Large intestine (tissue), 12 donors: ENCODE measurements around the gene UGT2A2. TPM values are rescaled to one million over a fixed set of nuclear protein-coding genes. Genes with fewer than 3 reads are reported as not detected.
"Not testable (repeated sequence)": the region's sequence is repeated elsewhere in the genome, so short reads cannot be mapped to it uniquely, and the experiment has no call there.

Experiments
- DNase-seq, 2 donors: peaks; one replicate each; pipeline versions ENCODE4 v3.0.0 to v3.0.0-alpha.2; 2013
- H3K27ac ChIP-seq: one replicate; pipeline ENCODE4 v1.5.1; 2013; ENCODE audit warnings: low read length
- H3K27me3 ChIP-seq: 2 replicates; pipeline ENCODE4 v1.6.1; 2013; ENCODE audit warnings: low read length; ENCODE audit not compliant: control insufficient read depth, insufficient read depth
- H3K36me3 ChIP-seq: 2 replicates; pipeline ENCODE4 v1.6.1; 2013; ENCODE audit warnings: low read length; ENCODE audit not compliant: control insufficient read depth, insufficient read depth
- H3K4me1 ChIP-seq: one replicate; pipeline ENCODE4 v1.6.1; 2013; ENCODE audit warnings: low read length; ENCODE audit not compliant: control insufficient read depth, insufficient read depth
- H3K4me3 ChIP-seq: one replicate; pipeline ENCODE4 v1.5.1; 2013; ENCODE audit warnings: low read length
- H3K9me3 ChIP-seq: one replicate; pipeline ENCODE4 v1.6.1; 2013; ENCODE audit warnings: mild to moderate bottlenecking, low read depth, low read length, moderate library complexity; ENCODE audit not compliant: control insufficient read depth
- WGBS: methylation state at CpG from one replicate; pipeline ENCODE4 v1.1.5; 2013; ENCODE audit warnings: low lambda C conversion rate; ENCODE audit not compliant: insufficient coverage; 5-methylcytosine and 5-hydroxymethylcytosine counted together
- long read RNA-seq, 11 donors: transcript quantifications; one replicate each; lab custom pipeline, GENCODE V29; 2026
- polyA plus RNA-seq: library from polyadenylated mRNA; unstranded; fragments of 120-200 nt; gene quantifications from one replicate; pipeline ENCODE4 v1.2.1, GENCODE V29; 2013

The UGT2A2 gene
- not detected for polyA plus RNA-seq
- long read RNA-seq, donor 1 = 0 reads
- long read RNA-seq, donor 2 = 0 reads
- long read RNA-seq, donor 3 = 0 reads
- long read RNA-seq, donor 4 = 0 reads
- long read RNA-seq, donor 5 = 0 reads
- long read RNA-seq, donor 6 = 0 reads
- long read RNA-seq, donor 7 = 0 reads
- long read RNA-seq, donor 8 = 0 reads
- long read RNA-seq, donor 9 = 0 reads
- long read RNA-seq, donor 10 = 0 reads
- long read RNA-seq, donor 11 = 0 reads

GRCh38 chr4:69639542-69639941 is at the start of gene UGT2A2:
Gene UGT2A2, minus strand, starts transcription at chr4:69639642. Its CDS starts 2 bp downstream, at chr4:69639640.
- DNase-seq = no peak
- Histone ChIP-seq H3K27me3 (no peaks in the 10 kb centered on the region), H3K4me1 (no peaks in the 10 kb centered on the region), H3K4me3 (no peak within 1 kb of the TSS), H3K27ac (no peak within 1 kb of the TSS), H3K9me3 (no peaks in the 10 kb centered on the region), H3K36me3 (no peaks in the 10 kb centered on the region)
- WGBS = 100% methylated on average over 1 of the region's 3 CpGs

GRCh38 chr4:69684804-69685203 is 45.4 kb upstream of the UGT2A2 start:
- no peak for DNase-seq
- H3K27me3 ChIP-seq = no peaks in the 10 kb centered on the region
- no peaks in the 10 kb centered on the region for H3K9me3 ChIP-seq
- no peak overlapping the region for H3K4me3 ChIP-seq
- H3K27ac ChIP-seq = no peak overlapping the region
- H3K4me1 ChIP-seq = no peaks in the 10 kb centered on the region
- no peaks in the 10 kb centered on the region for H3K36me3 ChIP-seq
- WGBS = no CpG with 5 or more reads among the region's 4 CpGs

- Histone ChIP-seq H3K9me3 (no peaks in the 10 kb centered on the region), H3K27me3 (no peaks in the 10 kb centered on the region), H3K27ac (no peak overlapping the region), H3K36me3 (no peaks in the 10 kb centered on the region), H3K4me3 (no peak overlapping the region), H3K4me1 (no peaks in the 10 kb centered on the region)
- no peak for DNase-seq
Measured at GRCh38 chr4:69668680-69669079, 29.2 kb upstream of the UGT2A2 start.

- not testable (repeated sequence) for H3K27me3 ChIP-seq, H3K9me3 ChIP-seq, H3K27ac ChIP-seq, DNase-seq, H3K36me3 ChIP-seq, H3K4me1 ChIP-seq, H3K4me3 ChIP-seq
- no CpG with 5 or more reads among the region's 22 CpGs for WGBS
Measured at GRCh38 chr4:69664009-69664408, 24.6 kb upstream of the UGT2A2 start.

GRCh38 chr4:69661130-69661803 is 21.8 kb upstream of the UGT2A2 start:
- not testable (repeated sequence) for H3K9me3 ChIP-seq, DNase-seq, H3K4me1 ChIP-seq, H3K27me3 ChIP-seq, H3K4me3 ChIP-seq, H3K36me3 ChIP-seq, H3K27ac ChIP-seq
- WGBS = no CpG with 5 or more reads among the region's 4 CpGs

GRCh38 chr4:69658133-69658532 is 18.7 kb upstream of the UGT2A2 start:
- no peaks in the 10 kb centered on the region for H3K36me3 ChIP-seq
- H3K4me3 ChIP-seq = no peak overlapping the region
- no peaks in the 10 kb centered on the region for H3K27me3 ChIP-seq
- DNase-seq = no peak
- H3K27ac ChIP-seq = no peak overlapping the region
- WGBS = no CpG with 5 or more reads among the region's 12 CpGs
- no peaks in the 10 kb centered on the region for H3K4me1 ChIP-seq
- peaks cover 7% of the 10 kb centered on the region for H3K9me3 ChIP-seq

GRCh38 chr4:69656653-69657158 is 17.3 kb upstream of the UGT2A2 start:
- no peak for DNase-seq
- H3K4me1 ChIP-seq = no peaks in the 10 kb centered on the region
- no peak overlapping the region for H3K27ac ChIP-seq
- WGBS = no CpG with 5 or more reads among the region's 6 CpGs
- H3K36me3 ChIP-seq = no peaks in the 10 kb centered on the region
- H3K4me3 ChIP-seq = no peak overlapping the region
- H3K27me3 ChIP-seq = no peaks in the 10 kb centered on the region
- peaks cover 7% of the 10 kb centered on the region for H3K9me3 ChIP-seq

- H3K27ac ChIP-seq = no peak within 1 kb of the TSS
- H3K4me3 ChIP-seq = no peak within 1 kb of the TSS
- 100% methylated on average over 1 of the region's 1 CpG for WGBS
- no peaks in the 10 kb centered on the region for H3K27me3 ChIP-seq
- DNase-seq = no peak
- no peaks in the 10 kb centered on the region for H3K36me3 ChIP-seq
- H3K4me1 ChIP-seq = no peaks in the 10 kb centered on the region
- H3K9me3 ChIP-seq = peaks cover 2% of the 10 kb centered on the region
Measured at GRCh38 chr4:69653147-69653546, 13.7 kb upstream of the UGT2A2 start, which contains the start of gene UGT2A1. Gene UGT2A1, minus strand, starts transcription at chr4:69653247. Its CDS starts 5,603 bp downstream, at chr4:69647644.

GRCh38 chr4:69650872-69651271 is 11.4 kb upstream of the UGT2A2 start:
- no peak for DNase-seq
- Histone ChIP-seq H3K4me1 (no peaks in the 10 kb centered on the region), H3K27ac (no peak overlapping the region), H3K36me3 (no peaks in the 10 kb centered on the region), H3K4me3 (no peak overlapping the region), H3K27me3 (no peaks in the 10 kb centered on the region), H3K9me3 (no peaks in the 10 kb centered on the region)
- WGBS = 92% methylated on average over 2 of the region's 3 CpGs

GRCh38 chr4:69649629-69650028 is 10.2 kb upstream of the UGT2A2 start:
- Histone ChIP-seq H3K4me3 (no peak overlapping the region), H3K9me3 (no peaks in the 10 kb centered on the region), H3K27me3 (no peaks in the 10 kb centered on the region), H3K27ac (no peak overlapping the region), H3K36me3 (no peaks in the 10 kb centered on the region), H3K4me1 (no peaks in the 10 kb centered on the region)
- DNase-seq = no peak
- WGBS = no CpG with 5 or more reads among the region's 2 CpGs

- WGBS = 60% methylated on average over 1 of the region's 1 CpG
- H3K9me3 ChIP-seq = no peaks in the 10 kb centered on the region
- no peaks in the 10 kb centered on the region for H3K4me1 ChIP-seq
- no peak overlapping the region for H3K27ac ChIP-seq
- no peak overlapping the region for H3K4me3 ChIP-seq
- H3K27me3 ChIP-seq = no peaks in the 10 kb centered on the region
- no peak for DNase-seq
- H3K36me3 ChIP-seq = no peaks in the 10 kb centered on the region
Measured at GRCh38 chr4:69649207-69649606, 9.8 kb upstream of the UGT2A2 start.
